Medulla oblongata (tissue), 1 donor: ENCODE measurements around the gene PITHD1.
A peak's percentile ranks its signal among the peaks of the same experiment; 100 is the strongest.
"Not testable (repeated sequence)": the region's sequence is repeated elsewhere in the genome, so short reads cannot be mapped to it uniquely, and the experiment has no call there.

Experiments
- DNase-seq: peaks from one replicate; pipeline ENCODE4 v3.0.0-alpha.2; 2015; ENCODE audit errors: extremely low spot score

Gene PITHD1

DNA sequence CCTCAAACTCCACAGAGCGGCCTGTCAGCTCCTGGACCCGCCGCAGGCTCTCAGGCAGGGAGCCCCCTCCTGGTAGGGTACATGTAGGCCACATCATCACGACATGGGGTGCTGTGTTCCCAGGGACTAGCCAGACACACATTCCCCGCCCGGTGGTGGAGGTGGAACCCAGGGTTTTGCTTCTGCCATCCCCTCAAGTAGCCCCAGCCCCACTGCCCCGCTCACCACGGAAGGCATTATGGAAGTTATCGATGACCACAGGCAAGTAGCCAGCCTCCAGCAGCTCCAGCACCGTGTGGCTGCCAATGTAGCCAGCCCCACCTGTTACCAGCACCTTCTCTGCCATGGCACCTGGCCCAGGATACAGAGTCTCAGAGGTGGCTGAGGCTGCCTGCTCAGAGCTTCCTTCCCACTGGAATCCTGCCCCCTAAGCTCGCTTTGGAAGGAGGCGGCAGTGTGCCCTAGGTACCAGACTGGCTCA, 20.5 kb downstream of the PITHD1 start:
- DNase-seq, result no peak

DNA sequence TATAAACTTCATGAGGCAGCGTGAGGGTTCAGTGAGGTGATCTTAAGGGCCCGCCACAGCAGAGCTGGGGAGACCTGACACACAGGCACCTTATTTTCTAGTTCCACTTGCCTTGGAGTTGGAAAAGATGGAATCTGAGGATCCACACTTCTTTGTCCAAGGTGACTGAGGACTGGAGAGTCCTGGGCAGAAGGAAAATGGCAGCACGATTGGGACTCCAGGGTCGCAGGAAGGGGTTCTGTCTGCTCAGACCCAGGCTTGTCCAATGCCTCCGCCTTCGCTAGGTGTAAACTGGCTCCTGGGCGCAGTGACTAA, 21.0 kb downstream of the PITHD1 start:
- no peak for DNase-seq

DNA sequence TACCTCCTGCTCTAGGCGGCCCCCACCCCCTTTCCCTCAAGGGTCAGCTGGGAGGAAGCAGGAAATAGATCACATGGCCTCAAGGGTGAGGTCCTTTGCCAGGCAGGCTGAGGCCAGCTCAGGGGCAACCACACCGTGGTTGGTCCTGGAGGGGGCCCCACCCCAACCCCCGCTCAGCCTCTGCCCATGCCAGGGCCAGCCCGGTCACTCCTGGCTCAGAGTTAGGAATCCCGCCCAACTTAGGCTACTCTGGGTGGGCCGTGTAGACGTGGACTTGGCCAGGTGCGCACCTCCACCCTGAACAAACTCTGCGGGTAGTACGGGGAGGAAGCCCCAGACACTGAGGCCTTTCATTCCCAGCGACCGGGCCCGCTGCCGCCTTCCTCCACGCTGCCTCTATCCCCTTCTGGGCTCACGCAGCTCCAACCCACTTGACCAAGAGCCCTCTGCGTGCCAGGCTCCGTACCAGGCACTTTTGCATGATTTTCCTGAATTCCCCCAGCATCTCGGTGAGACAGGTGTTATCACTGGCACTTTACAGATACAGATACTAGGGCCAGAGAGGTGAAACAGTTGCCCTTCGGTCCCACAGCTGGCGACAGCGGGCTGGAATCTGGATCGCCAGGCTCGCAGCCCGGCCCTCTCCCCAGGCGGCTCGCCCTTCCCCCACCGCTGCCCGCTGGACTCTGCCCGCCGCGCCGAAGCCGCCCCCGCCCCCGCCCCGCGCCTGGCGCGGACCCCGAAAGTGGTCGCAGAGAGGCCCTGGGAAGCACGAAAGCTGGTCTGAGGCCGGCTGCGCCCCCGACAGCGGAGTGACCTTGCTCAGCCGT, 21.6 kb downstream of the PITHD1 start:
- DNase-seq, result no peak

DNA sequence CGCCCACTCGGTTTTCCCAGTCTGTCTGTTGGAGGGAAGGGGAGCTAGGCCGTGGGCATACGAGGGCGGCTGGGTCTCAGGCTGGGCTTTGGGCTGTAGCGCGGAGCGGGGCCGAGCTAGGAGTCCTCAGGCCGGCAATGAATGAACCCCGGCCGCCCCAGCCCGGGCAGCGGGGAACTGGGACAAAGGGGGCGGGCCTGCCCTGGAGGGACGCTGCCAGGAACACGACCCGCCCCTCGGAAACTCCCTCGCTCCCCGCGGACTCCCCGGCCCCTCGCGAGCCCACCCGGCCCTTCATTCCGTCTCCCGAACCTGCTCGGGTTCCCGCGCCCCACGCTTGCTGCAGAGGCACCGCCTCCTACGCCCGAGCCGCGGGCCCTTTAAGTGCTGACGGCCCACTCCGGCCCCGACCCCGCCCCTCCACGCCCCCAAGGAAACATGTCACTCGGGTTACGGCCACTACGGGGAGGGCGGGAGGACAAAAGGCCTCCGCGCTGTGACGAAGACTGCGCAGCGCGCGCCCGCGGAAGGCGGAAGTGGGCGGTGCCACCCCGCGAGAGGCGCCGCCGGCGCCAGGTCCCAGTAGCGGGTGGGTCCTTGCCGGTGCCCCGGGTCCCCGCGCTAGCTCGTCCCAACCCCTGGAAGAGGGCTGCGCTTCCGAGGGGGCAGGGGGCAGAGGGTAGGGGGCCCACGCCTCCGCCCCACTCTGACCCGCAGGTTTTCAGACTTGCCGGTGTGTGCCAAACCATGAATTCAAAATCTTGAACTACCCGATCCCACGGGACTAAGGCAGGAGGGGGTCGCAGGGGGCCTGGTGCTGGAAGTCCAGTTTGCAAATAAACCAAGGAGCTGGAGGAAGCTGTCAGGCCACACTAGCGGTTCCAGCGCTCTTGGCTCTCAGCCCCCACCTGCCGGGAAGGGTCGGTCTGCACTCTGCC, 22.5 kb downstream of the PITHD1 start, which contains the start of gene GALE:
TSS of gene GALE (minus strand) at position 355 of the 938 bp plus-strand sequence. CDS start 1,747 bp downstream, outside the sequence.
- peak; percentile 95 for DNase-seq

DNA sequence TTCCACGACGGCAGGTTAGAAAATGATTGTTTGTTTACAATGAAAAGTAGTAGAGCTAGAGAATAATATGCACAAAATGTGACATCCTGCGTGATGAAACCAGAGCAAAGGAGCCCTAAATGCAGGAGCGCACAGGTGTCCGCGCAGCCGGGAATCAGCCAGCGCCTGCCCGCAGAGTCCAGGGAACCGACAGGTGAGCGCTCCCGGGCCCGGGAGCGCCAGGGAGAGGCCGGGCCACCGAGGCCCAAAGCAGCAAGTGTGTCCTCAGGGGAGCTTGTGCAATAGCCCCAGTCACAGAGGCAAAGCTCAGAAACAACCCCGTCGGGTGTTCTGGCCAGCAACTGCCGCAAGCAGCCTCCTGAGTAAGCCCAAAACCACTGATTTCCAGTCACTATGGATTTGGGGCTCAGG, 23.1 kb downstream of the PITHD1 start:
- DNase-seq, result no peak

DNA sequence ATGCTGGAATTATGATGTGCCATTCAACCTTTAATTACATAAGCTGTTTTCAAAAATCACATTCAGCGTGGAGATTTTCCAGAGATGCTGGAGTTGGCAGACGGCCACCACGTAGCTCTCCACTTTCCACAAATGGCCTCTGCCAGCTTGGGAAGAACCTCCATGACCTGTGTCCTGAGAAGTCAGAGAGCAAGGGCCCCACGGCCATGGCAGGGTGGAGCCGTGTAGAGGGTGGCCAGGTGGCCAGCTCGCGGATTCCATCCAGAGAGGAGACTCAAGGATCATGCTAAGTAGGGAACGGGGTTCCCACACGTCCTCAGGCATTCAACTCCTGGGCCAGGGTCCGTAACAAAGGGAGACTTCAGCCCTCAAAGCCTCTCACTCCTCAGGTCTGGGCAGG, 23.7 kb downstream of the PITHD1 start:
- DNase-seq, result no peak

DNA sequence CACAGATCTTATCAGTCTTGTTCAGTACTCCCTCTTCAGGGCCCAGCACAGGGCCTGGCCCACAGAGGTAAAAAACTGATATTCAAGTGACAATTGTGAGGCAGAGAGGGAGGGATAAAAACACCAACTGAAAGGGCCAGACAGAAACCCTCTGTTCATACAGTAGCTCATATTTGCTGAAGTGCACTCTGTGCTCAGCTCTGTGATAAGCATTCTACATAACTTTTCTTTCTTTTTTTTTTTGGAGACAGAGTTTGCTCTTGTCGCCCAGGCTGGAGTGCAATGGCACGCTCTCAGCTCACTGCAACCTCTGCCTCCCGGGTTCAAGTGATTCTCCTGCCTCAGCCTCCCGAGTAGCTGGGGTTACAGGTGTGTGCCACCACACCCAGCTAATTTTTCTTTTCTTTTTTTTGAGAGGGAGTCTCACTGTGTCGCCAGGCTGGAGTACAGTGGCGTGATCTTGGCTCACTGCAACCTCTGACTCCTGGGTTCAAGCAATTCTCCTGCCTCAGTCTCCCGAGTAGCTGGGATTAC, 24.7 kb downstream of the PITHD1 start:
- DNase-seq, result not testable (repeated sequence)

DNA sequence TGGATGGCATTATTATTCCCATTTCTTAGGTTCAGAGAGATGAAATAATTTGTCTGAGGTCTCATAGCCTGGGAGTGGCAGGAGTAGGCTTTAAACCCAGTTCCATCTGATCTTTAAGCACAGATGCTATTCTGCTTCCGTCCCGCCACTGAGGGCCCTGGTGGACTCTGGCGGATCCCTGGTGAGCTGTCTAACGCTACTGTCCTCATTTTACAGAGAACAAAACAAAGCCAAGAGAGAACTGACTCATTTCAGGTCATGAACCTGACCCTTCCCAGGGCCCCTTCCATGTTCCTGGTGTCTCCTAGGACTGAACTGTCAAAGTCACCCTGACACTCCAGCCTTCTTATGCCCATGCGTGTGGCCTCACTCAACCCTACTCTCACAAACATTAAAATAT, 25.5 kb downstream of the PITHD1 start:
- no peak for DNase-seq

DNA sequence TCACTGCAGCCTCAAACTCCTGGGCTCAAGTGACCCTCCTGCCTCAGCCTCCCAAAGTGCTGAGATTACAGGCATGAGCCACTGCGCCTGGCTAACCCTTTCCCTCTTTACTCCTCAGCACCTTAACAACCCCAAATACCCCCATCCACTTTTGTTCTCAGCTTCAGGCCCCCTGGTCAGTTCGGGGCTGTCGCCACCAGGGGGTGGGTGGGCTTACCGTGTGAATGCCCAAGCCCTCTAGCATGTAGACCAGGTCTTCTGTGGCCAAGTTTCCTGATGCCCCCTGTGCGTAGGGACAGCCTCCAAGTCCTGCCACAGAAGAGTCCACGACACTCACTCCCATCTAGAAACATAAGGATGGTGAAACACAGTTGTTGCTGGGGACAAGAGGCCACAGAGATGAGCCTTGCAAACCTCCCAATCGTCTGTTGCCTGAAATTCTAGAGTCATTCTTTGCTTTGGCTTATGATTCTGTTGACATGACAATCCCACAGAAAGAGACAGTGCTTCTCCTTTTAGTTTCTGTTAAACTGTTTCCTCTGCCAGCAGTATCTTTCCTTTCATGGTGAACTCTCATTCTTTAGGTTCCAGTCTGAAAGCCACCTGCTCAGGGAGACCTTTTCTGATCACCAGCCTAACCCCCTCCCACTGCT, 26.1 kb downstream of the PITHD1 start:
- DNase-seq, result no peak

DNA sequence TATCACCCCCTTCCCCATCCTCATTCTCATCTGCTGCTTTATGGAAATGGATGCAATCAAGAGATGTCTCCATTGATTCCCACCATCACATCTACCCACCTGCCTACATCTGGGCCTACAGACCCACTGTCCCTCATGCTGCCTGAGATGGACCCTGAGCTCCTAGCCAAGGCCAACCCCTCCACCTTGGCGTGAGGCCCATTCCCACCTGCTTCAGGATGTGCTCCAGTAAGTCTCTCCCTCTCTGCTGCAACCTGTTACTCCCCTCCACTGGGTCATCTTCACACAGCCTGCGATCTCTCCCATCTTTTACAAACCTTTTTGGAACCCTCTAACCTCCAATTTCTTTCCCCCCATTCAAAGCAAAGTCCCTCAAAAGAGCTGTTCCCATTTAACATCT, 26.8 kb downstream of the PITHD1 start:
- DNase-seq, result no peak

DNA sequence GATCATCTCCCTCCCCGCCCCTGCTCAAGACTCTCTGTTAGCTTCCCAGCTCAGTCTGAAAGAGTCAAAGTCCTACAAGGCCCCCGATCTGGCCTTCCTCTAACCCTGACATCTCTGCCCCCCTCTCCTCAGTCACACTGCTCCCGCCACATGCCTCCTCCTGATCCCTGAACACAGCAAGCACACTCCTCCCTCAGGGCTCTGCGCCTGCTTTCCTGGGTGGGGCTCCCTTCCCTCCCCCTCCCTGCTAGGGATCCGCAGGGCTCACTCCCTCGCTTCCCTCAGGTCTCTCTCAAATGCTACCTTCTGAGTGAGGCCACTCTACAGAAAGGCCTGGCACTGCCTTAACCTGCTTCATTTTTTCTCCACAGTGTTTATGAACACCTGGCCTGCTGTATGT, 28.1 kb downstream of the PITHD1 start:
- no peak for DNase-seq

DNA sequence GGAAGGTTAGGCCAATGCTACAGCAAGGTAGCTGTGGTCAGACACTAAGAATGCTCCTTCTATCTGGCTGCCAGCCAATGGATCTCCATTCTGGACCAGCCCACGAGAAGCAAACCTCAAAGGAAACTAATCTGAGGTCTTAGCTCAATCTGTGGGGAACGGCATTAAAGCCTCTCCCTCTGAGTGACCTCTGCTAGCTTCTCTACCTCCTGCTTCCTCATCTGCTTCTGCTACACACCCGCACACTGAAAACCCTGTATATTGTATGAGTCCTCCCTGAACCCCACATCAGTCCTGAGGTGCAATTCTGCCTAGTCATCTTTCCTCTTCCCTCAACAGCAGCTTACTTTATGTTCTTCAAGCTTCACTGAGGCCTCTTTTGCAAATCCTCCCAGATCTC, 29.2 kb downstream of the PITHD1 start:
- no peak for DNase-seq

DNA sequence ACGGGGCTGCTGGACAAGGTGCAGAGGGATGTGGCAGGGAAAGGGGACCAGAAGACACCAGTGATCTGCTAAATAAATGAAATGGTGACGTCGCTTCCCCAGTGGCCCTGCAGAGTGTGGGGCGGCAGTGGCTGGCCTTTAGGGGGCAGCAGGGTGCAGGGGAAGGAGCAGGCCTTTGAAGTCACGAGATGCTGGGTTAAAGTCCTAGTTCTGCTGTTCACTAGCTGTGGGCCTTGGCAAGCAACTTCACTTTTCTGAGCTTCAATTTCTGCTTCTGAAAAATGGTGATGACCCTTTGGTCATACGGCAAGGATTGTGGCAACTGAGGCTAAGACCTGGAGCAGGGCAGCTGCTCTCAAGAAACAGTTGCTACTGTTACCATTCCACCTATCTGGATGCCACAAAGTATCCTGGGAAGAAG, 31.5 kb downstream of the PITHD1 start:
- peak; percentile 79 for DNase-seq

DNA sequence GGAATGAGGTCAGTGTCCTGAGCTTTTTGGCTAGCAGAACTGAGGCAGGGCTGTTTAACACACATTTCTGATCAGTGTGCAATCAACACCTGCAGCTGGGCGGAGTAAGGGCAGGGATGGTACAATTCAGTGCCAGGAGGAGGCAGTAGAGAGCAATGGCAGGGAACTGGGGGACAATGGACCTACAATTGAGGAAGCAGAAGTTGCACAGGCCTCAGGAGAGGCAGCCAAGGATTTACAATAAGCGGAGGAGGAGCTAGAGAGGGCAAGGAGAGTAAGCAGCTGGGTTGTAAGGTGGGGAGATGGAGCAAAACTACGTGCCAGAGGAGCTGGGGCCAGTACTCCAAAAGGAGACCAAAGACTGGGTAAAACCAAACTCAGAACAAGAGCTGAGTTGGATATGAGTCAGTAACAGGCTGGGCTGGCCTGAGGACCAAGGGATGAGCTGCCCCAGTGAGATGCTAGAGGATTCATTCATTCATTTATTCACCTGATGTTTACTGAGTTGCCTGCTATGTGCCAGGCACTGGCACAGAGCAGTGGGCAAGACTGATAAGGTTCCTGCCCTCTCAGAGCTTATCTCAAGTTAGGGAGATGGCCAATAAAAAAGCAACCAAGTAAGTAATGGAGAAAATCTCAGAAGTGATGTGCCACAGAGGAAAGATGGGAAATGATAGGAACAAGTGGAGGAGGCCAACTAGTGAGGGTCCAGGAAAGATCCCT, 32.8 kb downstream of the PITHD1 start:
- peak; percentile 76 for DNase-seq

DNA sequence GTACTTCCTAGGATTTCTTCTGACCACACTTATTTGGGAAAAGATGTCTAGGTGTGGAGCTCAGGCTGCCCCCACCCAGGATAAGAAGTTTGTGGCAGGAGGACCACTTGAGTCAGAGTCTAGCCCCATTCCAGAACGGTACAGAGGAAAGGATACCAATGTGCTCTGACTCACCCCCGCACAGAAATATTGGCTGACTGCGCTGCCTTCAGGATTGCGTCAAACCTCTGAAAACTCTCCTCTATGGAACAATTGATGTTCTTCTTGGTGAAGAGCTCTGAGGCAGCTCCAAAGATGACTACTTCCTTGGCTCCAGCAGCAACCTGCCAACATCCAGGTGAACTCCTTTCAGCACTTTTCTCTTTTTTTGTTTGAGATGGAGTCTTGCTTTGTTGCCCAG, 35.8 kb downstream of the PITHD1 start:
- DNase-seq, result no peak

DNA sequence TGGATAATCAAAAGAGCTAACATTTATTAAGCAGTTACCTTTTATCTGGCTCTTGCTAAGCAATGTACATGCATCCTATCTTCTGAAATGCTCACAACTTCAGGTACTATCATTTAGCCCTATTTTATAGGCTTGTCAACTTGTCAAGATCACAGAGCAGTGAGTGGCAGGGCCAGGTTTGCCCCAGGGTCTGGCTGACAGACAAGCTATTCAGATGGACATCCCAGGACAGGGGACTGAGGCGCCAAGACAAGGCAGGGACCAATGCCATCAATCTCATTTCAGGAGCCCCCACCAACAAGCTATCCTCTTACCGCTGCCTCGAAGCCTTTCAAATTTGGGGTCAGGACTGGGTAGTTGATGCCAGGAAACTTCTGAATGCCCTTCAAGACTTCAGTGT, 38.1 kb downstream of the PITHD1 start:
- DNase-seq, result no peak

DNA sequence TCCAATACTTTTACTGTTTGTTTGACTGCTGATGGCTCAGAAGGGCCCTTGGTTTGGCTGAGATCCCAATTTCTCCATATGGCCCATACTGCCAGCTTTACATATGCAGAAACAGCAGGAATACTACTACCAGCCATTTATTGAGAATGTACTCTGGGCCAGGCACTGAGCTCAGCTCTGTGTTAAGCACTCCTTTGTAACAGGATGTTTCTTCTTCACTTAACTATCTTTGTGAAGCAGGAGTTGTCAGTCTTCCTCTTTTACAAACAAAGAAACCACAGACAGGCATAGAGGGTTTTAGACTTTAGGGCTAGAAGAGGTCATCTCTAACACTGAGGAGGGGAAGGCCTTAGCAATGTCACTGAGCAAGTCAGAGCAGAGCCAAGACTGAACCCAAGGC, 38.7 kb downstream of the PITHD1 start:
- no peak for DNase-seq

DNA sequence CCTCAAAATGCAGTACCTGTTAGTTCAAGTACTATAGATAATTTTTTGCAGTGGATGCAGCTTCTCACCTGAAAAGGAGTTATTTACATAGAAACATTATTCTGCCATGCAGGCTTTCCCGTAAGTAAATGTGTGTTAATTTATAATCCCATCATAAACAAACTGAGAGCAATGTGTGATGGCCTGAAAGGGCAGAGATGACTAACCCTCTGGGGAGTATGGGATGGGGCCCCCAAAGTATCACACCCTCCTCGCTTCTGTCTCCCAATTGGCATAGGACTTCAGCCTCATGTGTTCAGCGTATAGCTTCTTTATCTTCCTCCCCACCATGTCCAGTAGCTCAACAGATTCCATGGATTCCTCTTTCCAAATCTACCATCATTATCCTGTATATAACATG, 39.4 kb downstream of the PITHD1 start:
- DNase-seq, result no peak

DNA sequence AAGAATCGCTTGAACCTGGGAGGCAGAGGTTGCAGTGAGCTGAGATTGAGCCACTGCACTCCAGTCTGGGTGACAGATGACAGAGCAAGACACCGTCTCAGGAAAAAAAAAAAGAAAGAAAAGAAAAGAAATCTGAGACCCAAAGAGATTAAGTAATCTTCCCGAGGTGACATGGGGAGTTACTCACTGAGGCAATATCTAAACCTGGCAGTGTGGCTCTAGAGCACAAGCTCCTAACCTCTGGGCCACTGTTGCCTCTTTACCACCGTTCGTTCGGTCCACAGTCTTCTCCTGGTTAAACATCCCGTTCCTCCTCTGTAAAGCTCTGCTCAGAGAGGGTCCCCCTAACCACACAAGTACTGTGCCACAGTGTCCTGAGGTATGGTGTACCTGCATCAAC, 45.5 kb downstream of the PITHD1 start:
- DNase-seq, result no peak

DNA sequence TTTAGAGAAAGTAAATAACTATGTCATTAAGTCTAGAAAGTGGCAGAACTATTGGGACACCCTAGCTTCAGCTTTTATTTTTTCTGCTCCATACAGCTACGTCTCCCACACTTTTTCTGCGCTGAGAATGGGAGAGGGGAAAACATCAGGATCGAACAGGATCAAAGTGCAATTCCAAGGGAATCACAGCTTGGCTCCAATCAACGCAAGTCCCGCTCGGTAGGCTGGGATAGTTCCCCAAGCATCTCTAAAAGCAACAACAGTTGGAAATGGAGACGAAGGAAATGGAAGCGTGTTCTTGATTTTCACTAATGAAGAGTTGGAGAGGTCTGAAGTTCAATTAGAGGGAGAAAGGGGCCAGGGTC, 46.5 kb downstream of the PITHD1 start:
- no peak for DNase-seq

DNA sequence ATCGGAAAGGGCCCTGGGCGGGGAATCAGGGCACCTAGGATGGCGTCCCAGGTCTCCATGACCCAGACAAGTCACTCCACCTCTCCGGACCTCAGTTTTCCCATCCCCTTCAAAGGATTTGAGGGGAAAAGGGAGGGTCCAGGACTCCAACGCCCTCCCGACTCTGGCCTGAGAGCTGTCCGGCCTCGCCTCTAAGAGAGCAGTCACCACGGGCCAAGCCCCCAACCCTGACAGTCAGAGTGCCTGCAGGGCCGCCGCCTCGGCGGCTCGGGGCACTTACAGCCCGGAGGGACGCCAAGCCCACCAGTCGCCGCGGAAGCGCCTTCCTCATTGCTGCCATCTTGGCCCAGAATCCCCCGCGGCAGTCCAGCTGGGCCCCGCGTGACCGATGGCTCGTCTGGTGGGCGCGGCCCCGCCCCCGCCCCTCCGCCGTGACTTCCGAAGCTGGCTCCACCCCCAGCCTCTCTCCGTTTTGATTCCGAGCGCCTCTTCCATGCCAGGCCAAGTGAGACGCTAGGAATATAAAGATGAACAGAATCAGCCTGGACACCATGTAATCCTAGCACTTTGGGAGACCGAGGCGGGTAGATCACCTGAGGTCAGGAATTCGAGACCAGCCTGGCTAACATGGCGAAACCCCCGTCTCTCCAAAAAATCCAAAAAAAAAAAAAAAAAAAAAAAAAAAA, 47.0 kb downstream of the PITHD1 start, which contains the start of gene HMGCL:
TSS of gene HMGCL (minus strand) at position 354 of the 686 bp plus-strand sequence. CDS start at position 340, 14 bp downstream.
- peak; percentile 93 for DNase-seq
